NCI-H2196 treated with DMSO at 0.1 percent for 48 hours (cell line): ENCODE results near the gene CCR7.

Experiments used
- DNase-seq: peaks from one replicate; lab custom pipeline; 2025; ENCODE audit not compliant: unreplicated experiment; lab: John Stamatoyannopoulos, UW

Gene CCR7

GRCh38 chr17:40563220-40564052 lies 1.8 kb downstream of the CCR7 start:
- DNase-seq: no peak

GRCh38 chr17:40562838-40563219 lies 2.4 kb downstream of the CCR7 start:
- DNase-seq: no peak

- DNase-seq: no peak
These were observed 3.2 kb downstream of the CCR7 start for GRCh38 chr17:40561871-40562611.

- DNase-seq: no peak
These were observed 3.9 kb downstream of the CCR7 start for GRCh38 chr17:40561294-40561870.

- DNase-seq: no peak
These were observed 4.5 kb downstream of the CCR7 start for GRCh38 chr17:40560592-40561293.

GRCh38 chr17:40559954-40560591 lies 5.2 kb downstream of the CCR7 start:
- DNase-seq: peak; percentile 56

GRCh38 chr17:40559564-40559916 lies 5.7 kb downstream of the CCR7 start:
- DNase-seq: no peak

- DNase-seq: no peak
These were observed 6.2 kb downstream of the CCR7 start for GRCh38 chr17:40558890-40559563.

GRCh38 chr17:40558300-40558889 lies 6.9 kb downstream of the CCR7 start:
- DNase-seq: no peak

- DNase-seq: no peak
These were observed 7.6 kb downstream of the CCR7 start for GRCh38 chr17:40557531-40558299.

- no peak for DNase-seq
These were observed 8.3 kb downstream of the CCR7 start for GRCh38 chr17:40556884-40557414.

GRCh38 chr17:40556198-40556661 lies 9.0 kb downstream of the CCR7 start:
- DNase-seq: no peak

- DNase-seq: no peak
These were observed 9.7 kb downstream of the CCR7 start for GRCh38 chr17:40555296-40556190.

- DNase-seq: no peak
These were observed 10.5 kb downstream of the CCR7 start for GRCh38 chr17:40554646-40555295.

- DNase-seq: no peak
These were observed 11.4 kb downstream of the CCR7 start for GRCh38 chr17:40553694-40554534.
